Cardiac muscle cell (in vitro differentiated cells and primary cell): ENCODE measurements around the gene NMT2. TPM values are rescaled to one million over a fixed set of nuclear protein-coding genes. Genes with fewer than 3 reads are reported as not detected.
A peak's percentile ranks its signal among the peaks of the same experiment; 100 is the strongest.

Experiments
- DNase-seq, 2 donors: peaks; one replicate each; pipeline versions ENCODE4 v3.0.0 to v3.0.0-alpha.2; 2010 to 2017; ENCODE audit warnings: low read depth in 1 of 2, low spot score in 1 of 2
- H3K27ac ChIP-seq: fragments of 200-600 bp; sonication (generic); 2 replicates; pipeline ENCODE4 v1.5.1; 2016
- H3K27me3 ChIP-seq: fragments of 200-600 bp; sonication (generic); 2 replicates; pipeline ENCODE4 v1.6.0; 2016; ENCODE audit warnings: control low read depth
- H3K36me3 ChIP-seq: fragments of 200-600 bp; sonication (generic); 2 replicates; pipeline ENCODE4 v1.5.1; 2016; ENCODE audit warnings: control low read depth
- H3K4me1 ChIP-seq: fragments of 200-600 bp; sonication (generic); 2 replicates; pipeline ENCODE4 v1.8.1; 2017; ENCODE audit warnings: low read depth, mild to moderate bottlenecking, mixed run types
- H3K4me3 ChIP-seq: fragments of 200-600 bp; sonication (generic); 2 replicates; pipeline ENCODE4 v1.5.1; 2016; ENCODE audit warnings: mild to moderate bottlenecking
- H3K9me3 ChIP-seq: fragments of 200-600 bp; sonication (generic); 2 replicates; pipeline ENCODE4 v1.5.1; 2017; ENCODE audit warnings: low read depth, mild to moderate bottlenecking, control low read depth
- polyA plus RNA-seq: library from polyadenylated mRNA; unstranded; fragments of >200 nt; fragmentation: Nextera tagmentation; extraction: Ambion mirVana; gene quantifications from 2 replicates; pipeline ENCODE4 v1.2.1, GENCODE V29; 2016
- total RNA-seq: library from RNA; depleted of rRNA; stranded (reverse); fragments of >200 nt; gene quantifications from 2 replicates; pipeline ENCODE4 v1.2.3, GENCODE V29; 2016
- TF ChIP-seq, protein P1 (sequence below): IDR thresholded peaks from 2 replicates; pipeline ENCODE4 v1.5.1; 2012; ENCODE audit warnings: low read depth, mild to moderate bottlenecking, low read length

The NMT2 gene
- total and polyA plus RNA-seq, 2 experiments from 2014 or later, result 8.7 to 14.1 TPM

DNA sequence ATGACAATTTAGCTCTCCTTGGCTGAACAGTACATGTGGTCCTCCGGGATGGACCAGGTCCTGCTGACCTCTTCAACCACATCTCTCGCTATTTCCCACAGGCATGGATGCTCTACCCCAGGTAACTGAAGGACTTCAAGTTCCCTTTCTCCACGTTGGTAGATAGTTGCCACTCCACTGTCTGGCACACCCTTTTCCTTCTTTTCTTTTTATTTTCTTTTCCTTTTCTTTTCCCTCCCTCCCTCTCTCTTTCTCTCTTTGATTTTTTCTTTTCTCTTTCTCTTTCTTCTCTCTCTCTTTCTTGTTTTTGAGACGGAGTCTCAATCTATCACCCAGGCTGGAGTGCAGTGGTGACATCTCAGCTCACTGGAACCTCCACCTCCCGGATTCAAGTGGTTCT lies 77.1 kb downstream of the NMT2 start:
- H3K27ac ChIP-seq, result no peak overlapping the region
- no peaks in the 10 kb centered on the region for H3K36me3 ChIP-seq
- TF ChIP-seq, protein P1, sequence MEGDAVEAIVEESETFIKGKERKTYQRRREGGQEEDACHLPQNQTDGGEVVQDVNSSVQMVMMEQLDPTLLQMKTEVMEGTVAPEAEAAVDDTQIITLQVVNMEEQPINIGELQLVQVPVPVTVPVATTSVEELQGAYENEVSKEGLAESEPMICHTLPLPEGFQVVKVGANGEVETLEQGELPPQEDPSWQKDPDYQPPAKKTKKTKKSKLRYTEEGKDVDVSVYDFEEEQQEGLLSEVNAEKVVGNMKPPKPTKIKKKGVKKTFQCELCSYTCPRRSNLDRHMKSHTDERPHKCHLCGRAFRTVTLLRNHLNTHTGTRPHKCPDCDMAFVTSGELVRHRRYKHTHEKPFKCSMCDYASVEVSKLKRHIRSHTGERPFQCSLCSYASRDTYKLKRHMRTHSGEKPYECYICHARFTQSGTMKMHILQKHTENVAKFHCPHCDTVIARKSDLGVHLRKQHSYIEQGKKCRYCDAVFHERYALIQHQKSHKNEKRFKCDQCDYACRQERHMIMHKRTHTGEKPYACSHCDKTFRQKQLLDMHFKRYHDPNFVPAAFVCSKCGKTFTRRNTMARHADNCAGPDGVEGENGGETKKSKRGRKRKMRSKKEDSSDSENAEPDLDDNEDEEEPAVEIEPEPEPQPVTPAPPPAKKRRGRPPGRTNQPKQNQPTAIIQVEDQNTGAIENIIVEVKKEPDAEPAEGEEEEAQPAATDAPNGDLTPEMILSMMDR, result no peak
- H3K4me1 ChIP-seq, result no peaks in the 10 kb centered on the region
- no peaks in the 10 kb centered on the region for H3K27me3 ChIP-seq
- no peak overlapping the region for H3K4me3 ChIP-seq
- no peaks in the 10 kb centered on the region for H3K9me3 ChIP-seq
- no peak for DNase-seq

DNA sequence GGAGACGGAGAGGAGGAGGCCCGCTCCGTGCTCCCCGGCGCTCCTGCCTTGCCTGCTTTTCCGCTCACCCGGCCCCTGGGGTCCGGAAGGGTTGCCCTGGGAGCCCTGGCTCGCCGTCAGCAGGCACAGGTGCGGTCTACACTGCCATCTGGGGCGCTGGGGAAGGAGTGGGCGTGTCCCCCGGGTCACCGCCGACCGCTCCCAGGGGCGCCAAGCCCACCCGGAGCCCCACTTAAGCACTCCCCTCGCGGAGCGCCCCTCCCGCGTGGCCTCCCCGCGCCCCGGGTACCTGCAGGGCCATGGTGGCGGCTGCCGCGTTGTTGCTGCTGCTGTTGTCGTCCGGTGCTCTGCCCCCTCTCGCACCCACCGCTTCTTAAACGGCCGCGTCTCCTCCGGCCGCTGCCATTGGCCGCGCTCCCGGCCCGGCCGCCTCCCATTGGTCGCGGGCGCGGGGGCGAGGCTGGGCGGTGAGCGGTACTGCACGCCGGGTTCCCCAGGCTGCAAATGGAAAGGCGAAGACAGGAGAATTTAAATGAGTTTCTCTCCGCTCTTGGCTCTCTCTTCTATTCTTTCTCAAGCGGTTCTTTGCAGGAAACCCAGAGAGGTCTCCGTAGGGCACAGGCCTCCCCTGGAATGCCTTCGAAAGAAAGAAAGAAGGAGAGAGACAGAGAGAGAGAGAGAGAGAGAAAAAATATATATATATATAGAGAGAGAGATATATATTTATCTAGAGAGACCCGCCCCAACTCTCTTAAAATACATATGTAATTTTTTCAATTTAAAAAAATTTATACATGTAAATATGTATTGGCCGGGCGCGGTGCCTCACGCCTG lies 79.8 kb downstream of the NMT2 start, which contains the start of gene ACBD7:
ACBD7 (minus strand) TSS at position 349 of the 834 bp plus-strand sequence; CDS start at position 301, 48 bp downstream.
- DNase-seq, result peak; percentile 86 to 94
- no peaks in the 10 kb centered on the region for H3K9me3 ChIP-seq
- H3K4me1 ChIP-seq, result no peaks in the 10 kb centered on the region
- no peaks in the 10 kb centered on the region for H3K27me3 ChIP-seq
- H3K27ac ChIP-seq, result no peak within 1 kb of the TSS
- TF ChIP-seq, protein P1, result peak; percentile 28
- peak within 1 kb of the TSS; percentile 66 for H3K4me3 ChIP-seq
- H3K36me3 ChIP-seq, result no peaks in the 10 kb centered on the region

DNA sequence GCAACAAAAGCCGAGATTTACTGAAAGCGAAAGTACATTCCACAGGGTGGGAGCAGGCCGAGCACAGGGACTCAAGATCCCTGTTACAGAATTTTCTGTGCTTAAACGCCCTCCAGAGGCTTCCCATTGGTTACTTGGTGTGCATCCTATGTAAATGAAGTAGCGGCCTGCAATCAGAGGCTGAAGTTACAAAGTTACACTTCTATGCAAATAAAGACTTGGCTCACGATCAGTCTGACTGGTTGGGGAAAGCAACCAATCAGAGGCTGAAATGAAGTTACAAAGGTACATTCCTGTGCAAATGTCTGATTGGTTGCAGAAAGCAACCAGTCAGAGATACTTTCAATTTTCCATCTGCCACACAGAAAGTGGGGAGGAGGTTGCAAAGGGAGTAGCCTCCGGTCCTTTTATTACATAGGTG lies 84.0 kb downstream of the NMT2 start:
- H3K36me3 ChIP-seq, result no peaks in the 10 kb centered on the region
- TF ChIP-seq, protein P1, result no peak
- no peak overlapping the region for H3K4me3 ChIP-seq
- no peak overlapping the region for H3K27ac ChIP-seq
- H3K4me1 ChIP-seq, result no peaks in the 10 kb centered on the region
- H3K27me3 ChIP-seq, result no peaks in the 10 kb centered on the region
- H3K9me3 ChIP-seq, result no peaks in the 10 kb centered on the region
- peak; percentile 14 to 98 for DNase-seq

DNA sequence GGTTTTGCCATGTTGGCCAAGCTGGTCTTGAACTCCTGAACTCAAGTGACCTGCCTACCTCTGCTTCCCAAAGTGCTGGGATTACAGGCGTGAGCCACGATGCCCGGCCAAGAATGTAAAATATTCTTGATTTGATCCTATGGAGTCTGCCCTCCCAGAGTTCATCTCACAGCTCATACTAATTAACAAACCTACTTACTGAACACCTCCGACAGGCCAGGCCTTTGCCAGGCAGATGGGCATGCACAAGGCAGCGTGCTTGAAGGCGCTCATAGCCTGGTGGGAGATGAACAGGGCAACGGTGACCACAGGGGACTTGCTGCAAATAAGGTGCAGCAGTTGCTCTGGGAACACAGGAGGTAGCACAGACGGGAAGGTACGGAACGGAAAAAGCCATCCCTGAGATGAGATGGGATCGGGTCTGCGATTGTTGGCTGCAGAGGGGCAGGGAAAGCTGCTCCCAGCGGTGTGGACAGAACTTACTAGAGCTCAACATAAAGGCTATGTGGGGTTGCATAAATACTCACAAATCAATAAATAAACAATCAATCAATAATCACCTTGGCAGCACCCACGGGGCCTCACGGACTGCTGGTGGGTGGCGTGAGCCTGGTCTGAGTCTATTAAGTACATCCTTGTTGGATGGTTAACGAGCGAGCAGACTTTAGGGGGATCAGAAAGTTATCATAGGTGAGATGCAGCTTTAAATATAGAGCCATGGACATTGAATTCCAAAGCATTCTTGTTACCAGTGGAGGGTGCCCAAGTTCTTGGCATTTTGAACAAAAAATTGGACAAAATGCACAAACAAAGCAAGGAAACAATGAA lies 84.6 kb downstream of the NMT2 start:
- Histone ChIP-seq H3K27me3 (no peaks in the 10 kb centered on the region), H3K36me3 (no peaks in the 10 kb centered on the region), H3K4me1 (no peaks in the 10 kb centered on the region), H3K9me3 (no peaks in the 10 kb centered on the region), H3K27ac (no peak overlapping the region), H3K4me3 (no peak overlapping the region)
- no peak for DNase-seq
- TF ChIP-seq, protein P1, result no peak

DNA sequence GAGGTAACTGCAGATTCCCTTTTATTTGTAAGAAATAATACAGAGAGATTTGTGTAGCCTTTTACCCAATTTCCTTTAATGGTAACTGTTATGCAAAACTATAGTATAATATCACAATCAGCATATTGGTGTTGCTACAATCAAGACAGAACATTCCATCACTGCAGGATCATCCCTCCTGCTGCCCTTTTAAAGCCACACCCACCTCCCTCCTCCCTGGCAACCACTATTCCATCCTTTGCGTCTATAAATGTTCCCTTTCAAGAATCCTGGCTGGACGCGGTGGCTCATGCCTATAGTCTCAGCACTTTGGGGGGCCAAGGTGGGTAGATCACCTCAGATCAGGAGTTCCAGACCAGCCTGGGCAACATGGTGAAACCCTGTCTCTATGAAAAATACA lies 93.1 kb downstream of the NMT2 start:
- no peaks in the 10 kb centered on the region for H3K4me1 ChIP-seq
- TF ChIP-seq, protein P1, result no peak
- H3K27ac ChIP-seq, result no peak overlapping the region
- no peaks in the 10 kb centered on the region for H3K36me3 ChIP-seq
- no peak for DNase-seq
- H3K27me3 ChIP-seq, result no peaks in the 10 kb centered on the region
- no peak overlapping the region for H3K4me3 ChIP-seq
- H3K9me3 ChIP-seq, result no peaks in the 10 kb centered on the region
